ENCODE measurements around the gene GNA14.

- no peak for TF ChIP-seq HMGXB4 (CRISPR knock-in tag; IDR thresholded peaks at IDR 0.05; ENCODE audit: borderline replicate concordance)
- TF ChIP-seq, protein P1, sequence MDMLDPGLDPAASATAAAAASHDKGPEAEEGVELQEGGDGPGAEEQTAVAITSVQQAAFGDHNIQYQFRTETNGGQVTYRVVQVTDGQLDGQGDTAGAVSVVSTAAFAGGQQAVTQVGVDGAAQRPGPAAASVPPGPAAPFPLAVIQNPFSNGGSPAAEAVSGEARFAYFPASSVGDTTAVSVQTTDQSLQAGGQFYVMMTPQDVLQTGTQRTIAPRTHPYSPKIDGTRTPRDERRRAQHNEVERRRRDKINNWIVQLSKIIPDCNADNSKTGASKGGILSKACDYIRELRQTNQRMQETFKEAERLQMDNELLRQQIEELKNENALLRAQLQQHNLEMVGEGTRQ (IDR thresholded peaks at IDR 0.05), result no peak
- TF ChIP-seq BHLHE40 (IDR thresholded peaks at IDR 0.05; ENCODE audit: low read depth, low read length), result no peak
- TF ChIP-seq, protein P2, sequence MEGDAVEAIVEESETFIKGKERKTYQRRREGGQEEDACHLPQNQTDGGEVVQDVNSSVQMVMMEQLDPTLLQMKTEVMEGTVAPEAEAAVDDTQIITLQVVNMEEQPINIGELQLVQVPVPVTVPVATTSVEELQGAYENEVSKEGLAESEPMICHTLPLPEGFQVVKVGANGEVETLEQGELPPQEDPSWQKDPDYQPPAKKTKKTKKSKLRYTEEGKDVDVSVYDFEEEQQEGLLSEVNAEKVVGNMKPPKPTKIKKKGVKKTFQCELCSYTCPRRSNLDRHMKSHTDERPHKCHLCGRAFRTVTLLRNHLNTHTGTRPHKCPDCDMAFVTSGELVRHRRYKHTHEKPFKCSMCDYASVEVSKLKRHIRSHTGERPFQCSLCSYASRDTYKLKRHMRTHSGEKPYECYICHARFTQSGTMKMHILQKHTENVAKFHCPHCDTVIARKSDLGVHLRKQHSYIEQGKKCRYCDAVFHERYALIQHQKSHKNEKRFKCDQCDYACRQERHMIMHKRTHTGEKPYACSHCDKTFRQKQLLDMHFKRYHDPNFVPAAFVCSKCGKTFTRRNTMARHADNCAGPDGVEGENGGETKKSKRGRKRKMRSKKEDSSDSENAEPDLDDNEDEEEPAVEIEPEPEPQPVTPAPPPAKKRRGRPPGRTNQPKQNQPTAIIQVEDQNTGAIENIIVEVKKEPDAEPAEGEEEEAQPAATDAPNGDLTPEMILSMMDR (IDR thresholded peaks at IDR 0.05), result no peak
- no peak for TF ChIP-seq HOXB13 (CRISPR knock-in tag; IDR thresholded peaks at IDR 0.05; ENCODE audit: low read depth)
- no peak for TF ChIP-seq SMC3 (IDR thresholded peaks at IDR 0.05)
- no peak for TF ChIP-seq MAX (IDR thresholded peaks at IDR 0.05)
- TF ChIP-seq POLR2A (IDR thresholded peaks at IDR 0.05; ENCODE audit: low read length), result no peak
- TF ChIP-seq CEBPB (IDR thresholded peaks at IDR 0.05), result no peak
- TF ChIP-seq RFX5 (IDR thresholded peaks at IDR 0.05), result no peak
- TF ChIP-seq JUN (IDR thresholded peaks at IDR 0.05), result no peak
- no peak for TF ChIP-seq CHD2 (IDR thresholded peaks at IDR 0.05; ENCODE audit: low read length, partially characterized antibody)
- TF ChIP-seq RAD21 (conservative IDR thresholded peaks at IDR 0.05 in 1 of 2, IDR thresholded peaks at IDR 0.05 in 1 of 2), result no peak
Observed at GRCh38 chr9:77447646-77448045, 200.5 kb downstream of the GNA14 start.
